CD1c-positive myeloid dendritic cell (primary cell): ENCODE data around the gene IFNAR1.
"Not testable (repeated sequence)": the region's sequence is repeated elsewhere in the genome, so short reads cannot be mapped to it uniquely, and the experiment has no call there.

Source experiments
- DNase-seq: peaks from one replicate; pipeline ENCODE4 v3.0.0-alpha.2; 2016; ENCODE audit errors: extremely low spot score

The IFNAR1 gene

DNA sequence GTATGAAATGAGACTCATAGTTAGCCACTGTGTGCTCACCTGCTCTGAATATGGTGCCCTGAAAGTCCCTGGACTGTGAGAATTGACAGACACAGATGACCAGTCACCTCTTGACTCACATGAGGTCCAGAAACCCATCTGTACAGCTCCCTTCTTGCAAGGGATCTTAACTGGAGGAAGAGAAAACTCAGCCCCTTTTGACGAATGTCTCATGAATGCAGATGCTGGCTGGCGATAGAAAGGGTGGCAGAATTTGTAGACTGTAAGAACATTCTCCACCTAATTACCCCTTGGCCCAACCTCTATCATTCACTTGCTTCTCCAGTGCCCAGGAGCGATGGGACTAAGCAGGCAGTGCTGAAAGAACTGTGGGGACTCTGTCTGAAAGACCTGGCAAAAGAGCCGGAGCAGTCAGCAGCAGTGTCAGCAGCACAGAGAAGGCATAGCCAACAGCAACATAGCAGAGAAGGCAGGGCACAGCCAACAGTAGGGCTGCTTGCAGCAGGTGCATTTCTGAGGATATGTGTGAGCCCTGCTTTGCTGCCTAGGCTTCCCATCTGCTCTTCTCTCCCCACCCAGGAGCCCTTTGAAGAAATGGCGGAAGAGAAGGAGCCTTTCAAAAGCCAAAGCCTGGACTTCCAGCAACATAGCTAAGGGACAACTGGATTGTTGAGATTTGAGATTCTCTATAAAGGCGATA is 52.6 kb downstream of the IFNAR1 start:
- no peak for DNase-seq

DNA sequence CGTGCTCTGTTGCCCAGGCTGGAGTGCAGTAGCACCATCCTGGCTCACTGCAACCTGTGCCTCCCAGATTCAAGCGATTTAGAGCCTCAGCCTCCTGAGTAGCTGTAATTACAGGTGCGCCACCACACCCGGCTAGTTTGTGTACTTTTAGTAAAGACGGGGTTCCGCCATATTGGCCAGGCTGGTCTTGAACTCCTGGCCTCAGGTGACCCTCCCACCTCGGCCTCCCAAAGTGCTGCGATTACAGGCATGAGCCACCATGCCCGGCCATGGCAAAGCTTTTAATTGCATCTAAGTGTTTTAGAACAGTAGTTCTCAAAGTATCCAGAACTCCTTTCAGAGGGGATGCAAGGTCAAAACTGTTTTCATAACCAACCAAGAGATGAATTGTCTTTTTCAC is 53.3 kb downstream of the IFNAR1 start:
- no peak for DNase-seq

GRCh38 chr21:33379934-33380333 is 55.2 kb downstream of the IFNAR1 start:
- peak; percentile 89 for DNase-seq

- peak; percentile 98 for DNase-seq
These were observed 55.8 kb downstream of the IFNAR1 start for GRCh38 chr21:33380483-33380998.

DNA sequence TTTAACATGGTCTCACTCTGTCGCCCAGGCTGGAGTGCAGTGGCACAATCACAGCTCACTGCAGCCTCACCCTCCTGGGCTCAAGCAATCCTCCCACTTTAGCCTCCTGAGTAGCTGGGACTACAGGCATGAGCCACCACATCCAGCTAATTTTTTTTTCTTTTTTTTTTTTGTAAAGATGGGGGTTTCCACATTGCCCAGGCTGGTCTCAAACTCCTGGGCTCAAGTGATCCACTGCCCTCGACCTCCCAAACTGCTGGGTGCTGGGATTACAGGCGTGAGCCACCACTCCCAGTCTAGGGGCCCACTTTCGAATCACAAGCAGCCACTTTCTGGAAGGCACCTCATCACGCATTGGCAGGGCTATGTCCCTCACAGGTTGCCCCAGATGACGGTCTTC is 56.6 kb downstream of the IFNAR1 start:
- DNase-seq: not testable (repeated sequence)

DNA sequence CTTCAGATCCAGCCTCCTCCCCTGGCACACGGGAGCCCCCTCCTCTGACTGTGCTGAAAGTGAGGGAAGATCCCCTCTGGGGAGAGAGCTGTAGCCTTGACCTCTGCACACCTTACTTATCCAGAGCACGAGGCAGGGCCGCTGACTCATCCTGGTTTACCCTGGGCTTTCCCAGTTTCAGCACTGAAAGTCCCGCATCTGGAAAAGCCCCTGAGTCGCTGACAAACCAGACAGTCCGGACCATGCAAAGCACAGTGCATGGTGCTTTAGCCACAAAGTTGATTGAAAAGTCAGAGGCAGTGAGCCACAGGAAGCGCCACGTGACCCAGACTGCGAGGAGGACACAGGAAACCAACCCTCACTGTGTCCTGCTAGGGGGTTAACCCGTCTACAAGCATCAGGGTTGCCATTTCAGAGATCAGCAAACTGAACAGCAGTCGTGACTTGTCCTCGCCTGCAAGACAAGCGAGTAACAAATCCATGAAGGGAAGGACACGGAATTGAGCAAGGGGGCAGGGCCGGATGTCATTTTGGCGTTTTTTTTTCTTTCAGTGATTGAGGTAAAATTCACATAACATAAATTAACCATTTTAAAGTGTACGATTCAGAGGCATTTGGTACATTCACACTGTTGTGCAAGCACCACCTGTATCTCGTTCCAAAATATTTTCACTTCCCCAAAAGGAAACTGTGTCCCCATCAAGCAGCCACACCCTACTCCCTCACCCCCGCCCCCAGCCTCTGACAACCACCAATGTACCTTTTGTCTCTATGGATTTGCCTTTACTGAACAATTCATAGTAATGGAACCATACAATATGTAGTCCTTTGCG is 58.5 kb downstream of the IFNAR1 start:
- peak; percentile 92 for DNase-seq

DNA sequence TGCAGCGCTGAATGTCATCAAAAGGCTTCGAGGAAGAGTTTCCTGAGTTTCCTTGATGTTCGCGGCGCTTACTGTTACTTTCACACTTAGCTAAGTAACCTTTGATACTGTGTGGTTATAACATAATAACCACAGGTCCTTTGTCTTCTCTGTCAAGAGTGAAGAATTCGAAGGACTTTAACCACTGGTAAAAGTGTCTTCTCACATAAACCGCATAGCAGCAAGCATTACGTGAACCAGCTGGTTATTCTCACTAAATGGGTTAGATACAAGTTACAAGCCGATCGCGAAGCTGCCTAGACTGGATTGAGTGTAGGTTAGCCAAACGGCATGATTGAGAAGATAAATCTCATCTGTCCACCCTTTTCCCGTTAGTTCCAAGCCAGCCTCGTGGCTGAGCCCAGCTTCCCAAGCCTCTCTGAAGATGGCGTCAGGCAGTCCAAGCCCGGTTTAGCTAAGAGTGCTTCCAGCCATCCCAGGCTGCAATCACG is 60.1 kb downstream of the IFNAR1 start:
- peak; percentile 35 for DNase-seq

DNA sequence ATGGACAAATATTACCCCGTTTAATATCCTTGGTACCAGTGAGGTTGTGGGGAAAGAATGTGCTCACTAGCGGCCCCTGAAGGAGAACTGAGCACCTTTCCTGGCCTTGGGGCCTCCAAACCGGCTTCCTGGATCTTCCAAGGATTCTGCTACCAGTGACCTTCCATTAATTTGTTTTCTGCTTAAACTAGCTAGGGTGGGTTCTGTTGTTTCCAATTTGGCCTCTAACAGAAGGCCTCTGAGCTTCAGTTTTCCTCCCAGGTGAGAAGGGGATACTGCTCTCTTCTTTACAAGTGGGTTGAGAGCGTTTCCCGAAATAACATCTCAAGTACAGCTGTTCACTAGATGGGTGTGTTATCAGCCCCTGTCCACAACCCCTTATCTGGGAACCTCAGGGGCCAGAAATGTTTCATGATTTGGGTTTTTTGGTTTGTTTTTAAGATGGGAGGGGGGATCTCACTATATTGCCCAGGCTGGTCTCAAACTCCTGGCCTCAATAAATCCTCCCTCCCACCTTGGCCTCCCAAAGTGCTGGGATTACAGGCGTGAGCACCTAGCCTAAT is 61.5 kb downstream of the IFNAR1 start:
- no peak for DNase-seq

- DNase-seq: no peak
These were observed 62.5 kb downstream of the IFNAR1 start for GRCh38 chr21:33387294-33387693.

DNA sequence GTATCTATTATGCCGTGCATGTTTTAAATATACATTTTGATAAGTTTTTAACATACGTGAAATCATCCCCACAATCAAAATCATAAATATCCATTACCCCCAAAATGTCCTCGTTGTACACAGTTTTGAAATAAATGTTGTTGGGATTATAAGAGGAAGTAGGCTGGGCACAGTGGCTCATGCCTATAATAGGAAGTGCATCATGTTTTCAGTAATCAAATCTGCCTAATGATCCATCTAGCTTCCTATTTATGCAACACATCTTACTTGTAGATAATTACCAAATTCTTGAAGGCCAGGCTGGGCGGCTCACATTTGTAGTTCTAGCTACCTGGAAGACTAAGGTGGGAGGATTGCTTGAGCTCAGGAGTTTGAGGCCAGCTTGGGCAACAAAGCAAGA is 63.4 kb downstream of the IFNAR1 start:
- DNase-seq: peak; percentile 83

DNA sequence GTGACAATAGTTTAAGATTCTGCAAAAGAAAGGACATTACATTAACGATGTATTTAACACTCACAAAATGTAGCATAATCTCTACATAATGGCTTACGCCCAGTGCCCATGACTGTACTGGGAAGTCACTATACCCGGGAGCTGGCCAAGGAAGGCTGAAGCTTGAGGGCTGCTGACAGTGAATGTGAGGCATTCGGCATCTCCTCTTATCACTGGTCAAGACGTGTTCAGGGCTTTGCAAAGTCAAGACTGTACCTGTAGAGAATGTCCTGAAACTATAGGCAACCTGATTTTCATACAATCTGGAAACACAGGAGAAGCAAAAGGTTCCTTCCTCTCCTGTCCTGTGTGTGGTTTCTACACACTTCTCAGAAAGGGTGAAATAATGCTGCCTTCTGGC is 65.7 kb downstream of the IFNAR1 start:
- DNase-seq: peak; percentile 25

GRCh38 chr21:33391656-33392055 is 66.9 kb downstream of the IFNAR1 start:
- peak; percentile 61 for DNase-seq

- no peak for DNase-seq
These were observed 67.7 kb downstream of the IFNAR1 start for GRCh38 chr21:33392284-33392985.

- DNase-seq: peak; percentile 24
These were observed 68.6 kb downstream of the IFNAR1 start for GRCh38 chr21:33393348-33393747.

DNA sequence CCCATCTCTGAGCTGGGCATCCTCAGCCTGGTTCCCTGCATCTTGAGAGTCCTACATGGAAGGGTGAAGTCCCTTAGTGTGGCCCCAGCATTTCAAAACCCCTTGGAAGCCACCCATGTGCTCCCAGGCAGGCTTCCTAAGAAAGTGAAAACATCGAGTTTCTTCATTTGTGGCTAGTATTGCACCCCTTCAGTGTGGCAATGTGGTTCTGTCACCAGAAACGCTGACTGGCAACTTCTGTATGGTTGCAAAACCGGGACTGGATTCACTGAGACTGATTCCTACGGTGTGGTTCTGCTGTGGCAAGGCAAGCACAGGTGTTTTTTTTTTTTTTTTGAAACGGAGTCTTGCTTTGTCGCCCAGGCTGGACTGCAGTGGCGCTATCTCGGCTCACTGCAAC is 69.5 kb downstream of the IFNAR1 start:
- peak; percentile 96 for DNase-seq

GRCh38 chr21:33395891-33396331 is 71.1 kb downstream of the IFNAR1 start:
- DNase-seq: peak; percentile 26

- DNase-seq: no peak
These were observed 71.7 kb downstream of the IFNAR1 start for GRCh38 chr21:33396436-33396835.

DNA sequence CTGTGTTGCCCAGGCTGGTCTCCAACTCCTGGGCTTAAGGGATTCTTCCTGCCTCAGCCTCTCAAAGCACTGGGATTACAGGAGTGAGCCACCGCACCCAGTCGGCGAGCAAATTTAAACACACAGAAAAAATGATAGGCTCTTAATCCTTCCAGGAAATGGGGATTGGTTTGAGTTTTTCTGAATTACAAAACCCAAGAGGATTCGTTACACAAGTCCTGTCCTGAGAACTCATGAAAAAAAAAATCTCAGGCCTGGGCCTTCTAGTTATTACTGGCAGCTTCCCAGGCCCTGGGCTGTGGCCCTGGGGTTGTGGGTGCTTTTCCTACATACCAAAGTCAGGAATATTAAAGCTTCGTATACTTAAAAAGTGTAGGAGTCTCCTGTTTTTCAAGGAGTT is 72.2 kb downstream of the IFNAR1 start:
- DNase-seq: peak; percentile 39

DNA sequence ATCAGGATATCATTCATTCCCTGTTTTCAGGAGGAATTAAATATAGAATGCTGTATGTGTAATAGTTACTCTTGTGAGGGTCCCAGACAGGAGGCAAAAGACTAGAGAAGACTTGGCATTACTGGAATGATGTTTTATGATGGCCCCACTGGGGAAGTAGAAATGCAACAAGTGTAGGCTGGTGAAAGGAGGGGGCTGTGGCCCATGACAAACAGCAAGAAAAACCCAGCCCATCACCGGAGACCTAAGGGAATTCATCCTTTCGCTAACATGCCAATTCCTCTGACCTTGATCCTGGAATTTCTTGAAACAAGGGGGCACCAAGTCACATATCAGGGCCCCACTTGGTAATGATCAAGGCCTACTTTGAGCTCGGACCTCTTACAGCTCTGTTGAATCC is 72.9 kb downstream of the IFNAR1 start:
- DNase-seq: peak; percentile 40

- no peak for DNase-seq
These were observed 73.6 kb downstream of the IFNAR1 start for GRCh38 chr21:33398361-33398760.

- DNase-seq: peak; percentile 63
These were observed 76.8 kb downstream of the IFNAR1 start for GRCh38 chr21:33401630-33401992.
